HG03520 (cell line): Measurements from ENCODE around the gene MALT1.

ENCODE experiments used
- ATAC-seq: cut with Tn5 transposase; IDR thresholded peaks from one replicate; pipeline ENCODE4 v1.9.1; 2021; ENCODE audit warnings: mild to moderate bottlenecking, moderate library complexity; ENCODE audit not compliant: unreplicated experiment

MALT1 gene

GRCh38 chr18:58800582-58800981 lies 129.3 kb downstream of the MALT1 start:
- ATAC-seq, result peak; percentile 92

GRCh38 chr18:58802959-58803358 lies 131.7 kb downstream of the MALT1 start:
- no peak for ATAC-seq

GRCh38 chr18:58803978-58804377 lies 132.7 kb downstream of the MALT1 start:
- no peak for ATAC-seq
